Activated T-helper 2 cell treated with anti-CD3 and anti-CD28 coated beads, Interferon-gamma antibody, Interleukin-2, Interleukin-4, amounts not matched to agents 10 μg/mL and 5 μg/mL and 100 μg/mL, durations not matched to agents 14 hours and 24 hours and 36 hours (primary cell): ENCODE measurements around the gene MXRA7. TPM values are rescaled to one million over a fixed set of nuclear protein-coding genes. Genes with fewer than 3 reads are reported as not detected.
"Not testable (repeated sequence)": the region's sequence is repeated elsewhere in the genome, so short reads cannot be mapped to it uniquely, and the experiment has no call there.

Experiments used
- DNase-seq: peaks from one replicate; pipeline ENCODE4 v3.0.0; 2021; ENCODE audit warnings: low spot score
- H3K27ac Mint-ChIP-seq: one replicate; pipeline ENCODE4 v1.8.0; 2021; ENCODE audit warnings: mixed read lengths
- H3K27me3 Mint-ChIP-seq: one replicate; pipeline ENCODE4 v1.8.0; 2021; ENCODE audit warnings: low read depth, mixed read lengths
- H3K36me3 Mint-ChIP-seq: one replicate; pipeline ENCODE4 v1.8.0; 2021; ENCODE audit warnings: low read depth, mixed read lengths
- H3K4me1 Mint-ChIP-seq: one replicate; pipeline ENCODE4 v1.8.0; 2021; ENCODE audit warnings: low read depth, mixed read lengths
- H3K4me3 Mint-ChIP-seq: one replicate; pipeline ENCODE4 v1.8.0; 2021; ENCODE audit warnings: low read depth, mild to moderate bottlenecking, moderate library complexity, mixed read lengths
- H3K9me3 Mint-ChIP-seq: one replicate; pipeline ENCODE4 v1.8.0; 2021; ENCODE audit warnings: mixed read lengths
- intact Hi-C: fragments of 100-400 bp; cut with micrococcal nuclease; formaldehyde crosslinking; loops from one replicate; pipeline ENCODE4 v1.15.1; 2023
- total RNA-seq: library from RNA; stranded (reverse); gene quantifications from 2 replicates; pipeline ENCODE4 v1.2.3, GENCODE V29; 2022

The MXRA7 gene
- total RNA-seq, 1 donor from 2014 or later: 8.5 TPM

- no peak for DNase-seq
- peaks cover 13% of the 10 kb centered on the region for H3K27me3 Mint-ChIP-seq
- no peaks in the 10 kb centered on the region for H3K4me1 Mint-ChIP-seq
- H3K4me3 Mint-ChIP-seq: no peak overlapping the region
- no peaks in the 10 kb centered on the region for H3K36me3 Mint-ChIP-seq
- intact Hi-C loops: no loop called here
- peaks cover 14% of the 10 kb centered on the region for H3K9me3 Mint-ChIP-seq
- H3K27ac Mint-ChIP-seq: no peak overlapping the region
Measured at GRCh38 chr17:76650504-76650903, 60.3 kb downstream of the MXRA7 start.

GRCh38 chr17:76646712-76647111, 64.1 kb downstream of the MXRA7 start:
- H3K27me3 Mint-ChIP-seq: peaks cover 15% of the 10 kb centered on the region
- no peaks in the 10 kb centered on the region for H3K4me1 Mint-ChIP-seq
- H3K4me3 Mint-ChIP-seq: no peak overlapping the region
- H3K27ac Mint-ChIP-seq: no peak overlapping the region
- H3K9me3 Mint-ChIP-seq: peaks cover 8% of the 10 kb centered on the region
- intact Hi-C loops: no loop called here
- DNase-seq: no peak
- H3K36me3 Mint-ChIP-seq: no peaks in the 10 kb centered on the region

- Mint-ChIP-seq H3K9me3 (peaks cover 8% of the 10 kb centered on the region), H3K27me3 (peaks cover 13% of the 10 kb centered on the region), H3K36me3 (no peaks in the 10 kb centered on the region), H3K27ac (no peak overlapping the region), H3K4me3 (no peak overlapping the region), H3K4me1 (no peaks in the 10 kb centered on the region)
- no peak for DNase-seq
- intact Hi-C loops: no loop called here
Measured at GRCh38 chr17:76645481-76645880, 65.3 kb downstream of the MXRA7 start.

GRCh38 chr17:76644995-76645394, 65.8 kb downstream of the MXRA7 start:
- peaks cover 8% of the 10 kb centered on the region for H3K9me3 Mint-ChIP-seq
- H3K4me3 Mint-ChIP-seq: no peak overlapping the region
- intact Hi-C loops: no loop called here
- no peaks in the 10 kb centered on the region for H3K36me3 Mint-ChIP-seq
- H3K27me3 Mint-ChIP-seq: peaks cover 13% of the 10 kb centered on the region
- H3K4me1 Mint-ChIP-seq: no peaks in the 10 kb centered on the region
- H3K27ac Mint-ChIP-seq: no peak overlapping the region
- DNase-seq: no peak

DNA sequence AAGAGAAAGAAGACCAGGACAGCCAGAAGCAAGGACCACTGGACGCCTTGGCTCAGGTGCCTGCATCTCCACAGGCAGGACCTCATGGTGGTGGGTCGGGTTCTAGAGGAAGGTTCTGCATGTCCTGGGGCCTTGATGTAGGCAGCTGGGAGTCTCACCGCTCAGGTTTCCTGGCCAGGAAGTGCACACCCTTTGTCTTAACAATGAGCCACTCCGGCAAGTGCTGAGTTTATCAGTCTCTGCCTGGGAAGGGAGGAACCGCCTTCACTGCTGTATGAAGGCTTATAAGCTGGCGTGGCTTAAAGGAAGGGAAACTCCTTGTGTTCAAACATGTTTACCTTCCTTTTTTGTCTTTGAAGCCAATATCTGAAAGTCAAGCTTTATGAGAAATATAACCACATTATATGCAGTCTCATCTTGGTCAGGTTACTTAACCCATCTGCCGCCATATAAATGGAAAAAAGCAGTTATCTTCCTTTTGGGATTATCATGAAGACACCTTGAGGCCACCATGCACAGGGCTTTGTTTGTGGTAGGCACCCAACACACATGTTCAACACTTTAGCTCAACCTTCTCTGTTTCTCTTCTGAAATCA, 67.1 kb downstream of the MXRA7 start, which contains the start of gene ST6GALNAC1:
Gene ST6GALNAC1, minus strand, starts transcription at position 205 of the 596 bp plus-strand sequence. Its CDS starts 119 bp downstream, at position 86.
- Mint-ChIP-seq H3K27ac (no peak within 1 kb of the TSS), H3K36me3 (no peaks in the 10 kb centered on the region), H3K27me3 (peaks cover 11% of the 10 kb centered on the region), H3K4me1 (no peaks in the 10 kb centered on the region), H3K4me3 (no peak within 1 kb of the TSS), H3K9me3 (peaks cover 8% of the 10 kb centered on the region)
- intact Hi-C loops: no loop called here
- no peak for DNase-seq

- Mint-ChIP-seq H3K4me3 (no peak overlapping the region), H3K36me3 (no peaks in the 10 kb centered on the region), H3K27ac (no peak overlapping the region), H3K9me3 (peaks cover 8% of the 10 kb centered on the region), H3K4me1 (no peaks in the 10 kb centered on the region), H3K27me3 (peaks cover 11% of the 10 kb centered on the region)
- intact Hi-C loops: no loop called here
- DNase-seq: no peak
Measured at GRCh38 chr17:76642994-76643393, 67.8 kb downstream of the MXRA7 start.

GRCh38 chr17:76642032-76642561, 68.7 kb downstream of the MXRA7 start:
- H3K9me3 Mint-ChIP-seq: peaks cover 8% of the 10 kb centered on the region
- H3K27me3 Mint-ChIP-seq: peaks cover 11% of the 10 kb centered on the region

GRCh38 chr17:76641501-76641900, 69.3 kb downstream of the MXRA7 start:
- H3K36me3 Mint-ChIP-seq: no peaks in the 10 kb centered on the region
- DNase-seq: no peak
- H3K27me3 Mint-ChIP-seq: peaks cover 9% of the 10 kb centered on the region
- peaks cover 5% of the 10 kb centered on the region for H3K9me3 Mint-ChIP-seq
- intact Hi-C loops: no loop called here
- H3K4me1 Mint-ChIP-seq: no peaks in the 10 kb centered on the region
- no peak overlapping the region for H3K4me3 Mint-ChIP-seq
- no peak overlapping the region for H3K27ac Mint-ChIP-seq

More at GRCh38 chr17:76642032-76642561, 68.7 kb downstream of the MXRA7 start:
- H3K27ac Mint-ChIP-seq: no peak overlapping the region
- intact Hi-C loops: no loop called here
- H3K36me3 Mint-ChIP-seq: no peaks in the 10 kb centered on the region
- no peak for DNase-seq
- no peaks in the 10 kb centered on the region for H3K4me1 Mint-ChIP-seq
- H3K4me3 Mint-ChIP-seq: no peak overlapping the region

GRCh38 chr17:76640550-76641380, 70.0 kb downstream of the MXRA7 start:
- DNase-seq: no peak
- H3K4me3 Mint-ChIP-seq: no peak overlapping the region
- no peaks in the 10 kb centered on the region for H3K36me3 Mint-ChIP-seq
- H3K27ac Mint-ChIP-seq: no peak overlapping the region
- intact Hi-C loops: no loop called here
- H3K27me3 Mint-ChIP-seq: peaks cover 7% of the 10 kb centered on the region
- H3K9me3 Mint-ChIP-seq: no peaks in the 10 kb centered on the region
- H3K4me1 Mint-ChIP-seq: no peaks in the 10 kb centered on the region

- peaks cover 7% of the 10 kb centered on the region for H3K27me3 Mint-ChIP-seq
- no peaks in the 10 kb centered on the region for H3K4me1 Mint-ChIP-seq
- H3K36me3 Mint-ChIP-seq: no peaks in the 10 kb centered on the region
- H3K4me3 Mint-ChIP-seq: no peak overlapping the region
- intact Hi-C loops: no loop called here
- H3K9me3 Mint-ChIP-seq: no peaks in the 10 kb centered on the region
- no peak overlapping the region for H3K27ac Mint-ChIP-seq
- no peak for DNase-seq
Measured at GRCh38 chr17:76638263-76638662, 72.5 kb downstream of the MXRA7 start.

DNA sequence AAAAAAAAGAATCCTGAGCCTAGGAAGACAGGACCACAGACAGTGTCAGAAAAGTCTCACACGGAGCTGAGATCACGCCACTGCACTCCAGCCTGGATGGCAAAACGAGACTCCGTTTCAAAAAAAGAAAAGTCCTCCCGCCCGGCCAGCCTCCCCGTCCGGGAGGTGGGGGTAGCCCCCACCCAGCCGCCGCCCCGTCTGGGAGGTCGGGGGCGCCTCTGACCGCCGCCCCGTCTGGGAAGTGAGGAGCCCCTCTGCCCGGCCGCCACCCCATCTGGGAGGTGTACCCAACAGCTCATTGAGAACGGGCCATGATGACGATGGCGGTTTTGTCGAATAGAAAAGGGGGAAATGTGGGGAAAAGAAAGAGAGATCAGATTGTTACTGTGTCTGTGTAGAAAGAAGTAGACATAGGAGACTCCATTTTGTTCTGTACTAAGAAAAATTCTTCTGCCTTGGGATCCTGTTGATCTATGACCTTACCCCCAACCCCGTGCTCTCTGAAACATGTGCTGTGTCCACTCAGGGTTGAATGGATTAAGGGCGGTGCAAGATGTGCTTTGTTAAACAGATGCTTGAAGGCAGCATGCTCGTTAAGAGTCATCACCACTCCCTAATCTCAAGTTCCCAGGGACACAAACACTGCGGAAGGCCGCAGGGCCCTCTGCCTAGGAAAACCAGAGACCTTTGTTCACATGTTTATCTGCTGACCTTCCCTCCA, 74.1 kb downstream of the MXRA7 start:
- H3K27me3 Mint-ChIP-seq, H3K4me3 Mint-ChIP-seq, H3K9me3 Mint-ChIP-seq, H3K36me3 Mint-ChIP-seq, DNase-seq, intact Hi-C loops, H3K4me1 Mint-ChIP-seq, H3K27ac Mint-ChIP-seq: not testable (repeated sequence)

GRCh38 chr17:76635659-76636360, 75.0 kb downstream of the MXRA7 start:
- DNase-seq: no peak
- H3K4me3 Mint-ChIP-seq: no peak overlapping the region
- intact Hi-C loops: no loop called here
- no peak overlapping the region for H3K27ac Mint-ChIP-seq
- no peaks in the 10 kb centered on the region for H3K9me3 Mint-ChIP-seq
- peaks cover 2% of the 10 kb centered on the region for H3K27me3 Mint-ChIP-seq
- no peaks in the 10 kb centered on the region for H3K4me1 Mint-ChIP-seq
- no peaks in the 10 kb centered on the region for H3K36me3 Mint-ChIP-seq
